CD4-positive, alpha-beta T cell treated with Interleukin-6 for 4 hours (primary cell): ENCODE results near the gene C14orf93.

Experiments used
- DNase-seq: peaks from one replicate; pipeline ENCODE4 v3.0.0-alpha.2; 2020; ENCODE audit warnings: mixed read lengths

The C14orf93 gene

GRCh38 chr14:23044840-23045239 lies 34.9 kb upstream of the C14orf93 start:
- DNase-seq: no peak

- DNase-seq: no peak
Measured at GRCh38 chr14:23043754-23044153, 33.8 kb upstream of the C14orf93 start.

- DNase-seq: no peak
Measured at GRCh38 chr14:23043145-23043544, 33.2 kb upstream of the C14orf93 start.

- DNase-seq: no peak
Measured at GRCh38 chr14:23042162-23042965, 32.4 kb upstream of the C14orf93 start, which contains the start of gene PSMB11. Gene PSMB11 (plus strand): TSS chr14:23042212. CDS start chr14:23042226, 14 bp downstream.

- no peak for DNase-seq
Measured at GRCh38 chr14:23041729-23042128, 31.8 kb upstream of the C14orf93 start.

GRCh38 chr14:23040100-23040499 lies 30.2 kb upstream of the C14orf93 start:
- no peak for DNase-seq

- DNase-seq: no peak
Measured at GRCh38 chr14:23035303-23036144, 25.6 kb upstream of the C14orf93 start.

GRCh38 chr14:23034498-23035302 lies 24.8 kb upstream of the C14orf93 start, which contains the start of gene PSMB5:
Gene PSMB5 (minus strand): TSS chr14:23034900. CDS start chr14:23034881, 19 bp downstream.
- peak; percentile 89 for DNase-seq

- peak; percentile 9 for DNase-seq
Measured at GRCh38 chr14:23033801-23034497, 24.0 kb upstream of the C14orf93 start.

GRCh38 chr14:23033251-23033727 lies 23.3 kb upstream of the C14orf93 start:
- no peak for DNase-seq

GRCh38 chr14:23030936-23031335 lies 21.0 kb upstream of the C14orf93 start:
- no peak for DNase-seq

GRCh38 chr14:23028799-23029198 lies 18.9 kb upstream of the C14orf93 start:
- peak; percentile 56 for DNase-seq

- peak; percentile 45 for DNase-seq
Measured at GRCh38 chr14:23025151-23025814, 15.3 kb upstream of the C14orf93 start.

- no peak for DNase-seq
Measured at GRCh38 chr14:23024612-23025075, 14.7 kb upstream of the C14orf93 start.

- DNase-seq: no peak
Measured at GRCh38 chr14:23023795-23024152, 13.8 kb upstream of the C14orf93 start.

- peak; percentile 49 for DNase-seq
Measured at GRCh38 chr14:23023022-23023794, 13.3 kb upstream of the C14orf93 start.

- DNase-seq: no peak
Measured at GRCh38 chr14:23021889-23022442, 12.0 kb upstream of the C14orf93 start.

- no peak for DNase-seq
Measured at GRCh38 chr14:23021434-23021833, 11.5 kb upstream of the C14orf93 start.

- DNase-seq: peak; percentile 32
Measured at GRCh38 chr14:23020143-23021128, 10.5 kb upstream of the C14orf93 start.
